Measurements from ENCODE around the gene CCR6. TPM values are rescaled to one million over a fixed set of nuclear protein-coding genes. Genes with fewer than 3 reads are reported as not detected.

CCR6 gene
- total and polyA plus RNA-seq, 2 donors, result 2.1 to 2.7 TPM

GRCh38 chr6:167130008-167130677 lies 7.2 kb downstream of the CCR6 start:
- WGBS, result 66% methylated on average over 6 of the region's 6 CpGs
- no peaks in the 10 kb centered on the region for H3K9me3 ChIP-seq (ENCODE audit: control insufficient read depth in 2 of 2, insufficient read depth in 1 of 2, low read length in 1 of 2)
- H3K36me3 ChIP-seq (ENCODE audit: control insufficient read depth in 2 of 2, insufficient read depth in 2 of 2, low read length in 1 of 2), result no peaks in the 10 kb centered on the region
- no peak overlapping the region for H3K4me3 ChIP-seq (ENCODE audit: low read length in 2 of 2)
- no peaks in the 10 kb centered on the region for H3K27me3 ChIP-seq (ENCODE audit: control insufficient read depth in 2 of 2, insufficient read depth in 1 of 2, low read length in 1 of 2)
- H3K27ac ChIP-seq (ENCODE audit: low read depth in 1 of 2, low read length in 1 of 2), result no peak overlapping the region
- no peak for DNase-seq (ENCODE audit: low read depth in 6 of 9, low spot score in 9 of 9)
- H3K4me1 ChIP-seq (ENCODE audit: control insufficient read depth in 2 of 2, insufficient read depth in 2 of 2, low read length in 2 of 2), result no peaks in the 10 kb centered on the region

GRCh38 chr6:167130712-167131684 lies 8.1 kb downstream of the CCR6 start:
- Histone ChIP-seq H3K36me3 (ENCODE audit: control insufficient read depth in 2 of 2, insufficient read depth in 2 of 2, low read length in 1 of 2) (no peaks in the 10 kb centered on the region), H3K27me3 (ENCODE audit: control insufficient read depth in 2 of 2, insufficient read depth in 1 of 2, low read length in 1 of 2) (no peaks in the 10 kb centered on the region), H3K27ac (ENCODE audit: low read depth in 1 of 2, low read length in 1 of 2) (peak overlapping the region in 1 of 2 donors; percentile 8), H3K9me3 (ENCODE audit: control insufficient read depth in 2 of 2, insufficient read depth in 1 of 2, low read length in 1 of 2) (no peaks in the 10 kb centered on the region), H3K4me1 (ENCODE audit: control insufficient read depth in 2 of 2, insufficient read depth in 2 of 2, low read length in 2 of 2) (no peaks in the 10 kb centered on the region), H3K4me3 (ENCODE audit: low read length in 2 of 2) (no peak overlapping the region)
- DNase-seq (ENCODE audit: low read depth in 6 of 9, low spot score in 9 of 9), result no peak
- 94% methylated on average over 33 of the region's 33 CpGs for WGBS

GRCh38 chr6:167134448-167135328 lies 11.8 kb downstream of the CCR6 start:
- no peak for DNase-seq (ENCODE audit: low read depth in 6 of 9, low spot score in 9 of 9)
- 96% methylated on average over 23 of the region's 23 CpGs for WGBS
- H3K36me3 ChIP-seq (ENCODE audit: control insufficient read depth in 2 of 2, insufficient read depth in 2 of 2, low read length in 1 of 2), result no peaks in the 10 kb centered on the region

GRCh38 chr6:167136376-167136775 lies 13.5 kb downstream of the CCR6 start:
- H3K4me1 ChIP-seq (ENCODE audit: control insufficient read depth in 2 of 2, insufficient read depth in 2 of 2, low read length in 2 of 2), result no peaks in the 10 kb centered on the region
- 86% methylated on average over 13 of the region's 13 CpGs for WGBS

More at GRCh38 chr6:167134448-167135328, 11.8 kb downstream of the CCR6 start:
- Histone ChIP-seq H3K9me3 (ENCODE audit: control insufficient read depth in 2 of 2, insufficient read depth in 1 of 2, low read length in 1 of 2) (no peaks in the 10 kb centered on the region), H3K4me3 (ENCODE audit: low read length in 2 of 2) (no peak overlapping the region), H3K27ac (ENCODE audit: low read depth in 1 of 2, low read length in 1 of 2) (no peak overlapping the region), H3K27me3 (ENCODE audit: control insufficient read depth in 2 of 2, insufficient read depth in 1 of 2, low read length in 1 of 2) (no peaks in the 10 kb centered on the region), H3K4me1 (ENCODE audit: control insufficient read depth in 2 of 2, insufficient read depth in 2 of 2, low read length in 2 of 2) (no peaks in the 10 kb centered on the region)

GRCh38 chr6:167137081-167137480 lies 14.2 kb downstream of the CCR6 start:
- Histone ChIP-seq H3K4me3 (ENCODE audit: low read length in 2 of 2) (no peak overlapping the region), H3K27ac (ENCODE audit: low read depth in 1 of 2, low read length in 1 of 2) (no peak overlapping the region), H3K27me3 (ENCODE audit: control insufficient read depth in 2 of 2, insufficient read depth in 1 of 2, low read length in 1 of 2) (no peaks in the 10 kb centered on the region), H3K4me1 (ENCODE audit: control insufficient read depth in 2 of 2, insufficient read depth in 2 of 2, low read length in 2 of 2) (no peaks in the 10 kb centered on the region), H3K36me3 (ENCODE audit: control insufficient read depth in 2 of 2, insufficient read depth in 2 of 2, low read length in 1 of 2) (no peaks in the 10 kb centered on the region), H3K9me3 (ENCODE audit: control insufficient read depth in 2 of 2, insufficient read depth in 1 of 2, low read length in 1 of 2) (no peaks in the 10 kb centered on the region)
- 68% methylated on average over 10 of the region's 10 CpGs for WGBS
- DNase-seq (ENCODE audit: low read depth in 6 of 9, low spot score in 9 of 9), result no peak

More at GRCh38 chr6:167136376-167136775, 13.5 kb downstream of the CCR6 start:
- Histone ChIP-seq H3K9me3 (ENCODE audit: control insufficient read depth in 2 of 2, insufficient read depth in 1 of 2, low read length in 1 of 2) (no peaks in the 10 kb centered on the region), H3K4me3 (ENCODE audit: low read length in 2 of 2) (no peak overlapping the region), H3K27ac (ENCODE audit: low read depth in 1 of 2, low read length in 1 of 2) (no peak overlapping the region), H3K36me3 (ENCODE audit: control insufficient read depth in 2 of 2, insufficient read depth in 2 of 2, low read length in 1 of 2) (no peaks in the 10 kb centered on the region), H3K27me3 (ENCODE audit: control insufficient read depth in 2 of 2, insufficient read depth in 1 of 2, low read length in 1 of 2) (no peaks in the 10 kb centered on the region)
- DNase-seq (ENCODE audit: low read depth in 6 of 9, low spot score in 9 of 9), result no peak

- H3K4me3 ChIP-seq (ENCODE audit: low read length in 2 of 2), result no peak overlapping the region
- no peaks in the 10 kb centered on the region for H3K4me1 ChIP-seq (ENCODE audit: control insufficient read depth in 2 of 2, insufficient read depth in 2 of 2, low read length in 2 of 2)
- no peak overlapping the region for H3K27ac ChIP-seq (ENCODE audit: low read depth in 1 of 2, low read length in 1 of 2)
- no peaks in the 10 kb centered on the region for H3K36me3 ChIP-seq (ENCODE audit: control insufficient read depth in 2 of 2, insufficient read depth in 2 of 2, low read length in 1 of 2)
- WGBS, result 94% methylated on average over 6 of the region's 6 CpGs
- peaks cover 0 to 2% of the 10 kb centered on the region in 2 donors for H3K27me3 ChIP-seq (ENCODE audit: control insufficient read depth in 2 of 2, insufficient read depth in 1 of 2, low read length in 1 of 2)
- DNase-seq (ENCODE audit: low read depth in 6 of 9, low spot score in 9 of 9), result no peak
- no peaks in the 10 kb centered on the region for H3K9me3 ChIP-seq (ENCODE audit: control insufficient read depth in 2 of 2, insufficient read depth in 1 of 2, low read length in 1 of 2)
These were observed 15.0 kb downstream of the CCR6 start for GRCh38 chr6:167137881-167138280.

GRCh38 chr6:167139761-167140160 lies 16.9 kb downstream of the CCR6 start:
- no peaks in the 10 kb centered on the region for H3K9me3 ChIP-seq (ENCODE audit: control insufficient read depth in 2 of 2, insufficient read depth in 1 of 2, low read length in 1 of 2)
- no peak overlapping the region for H3K4me3 ChIP-seq (ENCODE audit: low read length in 2 of 2)
- no peak overlapping the region for H3K27ac ChIP-seq (ENCODE audit: low read depth in 1 of 2, low read length in 1 of 2)
- peaks cover 0 to 3% of the 10 kb centered on the region in 2 donors for H3K27me3 ChIP-seq (ENCODE audit: control insufficient read depth in 2 of 2, insufficient read depth in 1 of 2, low read length in 1 of 2)
- H3K4me1 ChIP-seq (ENCODE audit: control insufficient read depth in 2 of 2, insufficient read depth in 2 of 2, low read length in 2 of 2), result no peaks in the 10 kb centered on the region
- 96% methylated on average over 4 of the region's 4 CpGs for WGBS
- DNase-seq (ENCODE audit: low read depth in 6 of 9, low spot score in 9 of 9), result no peak
- H3K36me3 ChIP-seq (ENCODE audit: control insufficient read depth in 2 of 2, insufficient read depth in 2 of 2, low read length in 1 of 2), result no peaks in the 10 kb centered on the region

GRCh38 chr6:167140589-167141474 lies 17.9 kb downstream of the CCR6 start:
- no peak for DNase-seq (ENCODE audit: low read depth in 6 of 9, low spot score in 9 of 9)
- 96% methylated on average over 10 of the region's 10 CpGs for WGBS
- Histone ChIP-seq H3K27ac (ENCODE audit: low read depth in 1 of 2, low read length in 1 of 2) (no peak overlapping the region), H3K9me3 (ENCODE audit: control insufficient read depth in 2 of 2, insufficient read depth in 1 of 2, low read length in 1 of 2) (no peaks in the 10 kb centered on the region), H3K27me3 (ENCODE audit: control insufficient read depth in 2 of 2, insufficient read depth in 1 of 2, low read length in 1 of 2) (peaks cover 0 to 3% of the 10 kb centered on the region in 2 donors), H3K36me3 (ENCODE audit: control insufficient read depth in 2 of 2, insufficient read depth in 2 of 2, low read length in 1 of 2) (no peaks in the 10 kb centered on the region), H3K4me1 (ENCODE audit: control insufficient read depth in 2 of 2, insufficient read depth in 2 of 2, low read length in 2 of 2) (no peaks in the 10 kb centered on the region), H3K4me3 (ENCODE audit: low read length in 2 of 2) (no peak overlapping the region)
